Brain microvascular endothelial cell (primary cell): Measurements from ENCODE around the gene GOSR2.

Experiments
- DNase-seq: peaks from one replicate; pipeline ENCODE4 v3.0.0-alpha.2; 2020
- H3K27ac ChIP-seq: fragments of 250-450 bp; sonication (Bioruptor Pico); 2 replicates; pipeline ENCODE4 v1.5.1; 2020; ENCODE audit warnings: mild to moderate bottlenecking, moderate library complexity
- H3K27me3 ChIP-seq: fragments of 250-450 bp; sonication (Bioruptor Pico); replicated peaks from 2 replicates; pipeline ENCODE4 v1.5.1; 2020; ENCODE audit warnings: mild to moderate bottlenecking
- H3K36me3 ChIP-seq: fragments of 250-450 bp; sonication (Bioruptor Pico); replicated peaks from 2 replicates; pipeline ENCODE4 v1.5.1; 2020; ENCODE audit warnings: mild to moderate bottlenecking
- H3K4me3 ChIP-seq: 2 replicates; pipeline ENCODE4 v1.5.1; 2011; ENCODE audit warnings: low read depth, mild to moderate bottlenecking, control low read depth, low read length, moderate library complexity
- CTCF ChIP-seq: IDR thresholded peaks from 2 replicates; pipeline ENCODE4 v1.5.1; 2011; ENCODE audit warnings: low read depth, mild to moderate bottlenecking, moderate library complexity, low read length, control low read depth, inconsistent platforms; ENCODE audit errors: missing control alignments
- in situ Hi-C: cut with HindIII; loops from 2 replicates; pipeline ENCODE4 v1.10.0; 2017; ENCODE audit warnings: low sequenced_read_pairs, low pct_ligation_motif_present

The GOSR2 gene

GRCh38 chr17:46971647-46972300, 48.8 kb downstream of the GOSR2 start:
- H3K27me3 ChIP-seq, result peaks cover 10% of the 10 kb centered on the region
- TF ChIP-seq CTCF, result no peak
- no peak overlapping the region for H3K27ac ChIP-seq
- no peak for DNase-seq
- no peak overlapping the region for H3K4me3 ChIP-seq
- H3K36me3 ChIP-seq, result no peaks in the 10 kb centered on the region
- in situ Hi-C loops, result no loop called here

- TF ChIP-seq CTCF, result no peak
- no peak for DNase-seq
- Histone ChIP-seq H3K36me3 (no peaks in the 10 kb centered on the region), H3K27me3 (peaks cover 16% of the 10 kb centered on the region), H3K27ac (no peak overlapping the region), H3K4me3 (no peak overlapping the region)
- in situ Hi-C loops, result no loop called here
Measured at GRCh38 chr17:46972346-46972745, 49.4 kb downstream of the GOSR2 start.

- peaks cover 34% of the 10 kb centered on the region for H3K27me3 ChIP-seq
- H3K27ac ChIP-seq, result no peak overlapping the region
- in situ Hi-C loops, result no loop called here
- TF ChIP-seq CTCF, result no peak
- no peaks in the 10 kb centered on the region for H3K36me3 ChIP-seq
- no peak overlapping the region for H3K4me3 ChIP-seq
- DNase-seq, result no peak
Measured at GRCh38 chr17:46974086-46974485, 51.1 kb downstream of the GOSR2 start.

- Histone ChIP-seq H3K36me3 (no peaks in the 10 kb centered on the region), H3K27ac (no peak overlapping the region), H3K4me3 (no peak overlapping the region), H3K27me3 (peaks cover 37% of the 10 kb centered on the region)
- in situ Hi-C loops, result no loop called here
- DNase-seq, result no peak
- no peak for TF ChIP-seq CTCF
Measured at GRCh38 chr17:46975287-46975686, 52.3 kb downstream of the GOSR2 start.

GRCh38 chr17:46976626-46977270, 53.8 kb downstream of the GOSR2 start:
- in situ Hi-C loops, result no loop called here
- Histone ChIP-seq H3K27ac (no peak overlapping the region), H3K4me3 (no peak overlapping the region), H3K27me3 (peaks cover 37% of the 10 kb centered on the region), H3K36me3 (no peaks in the 10 kb centered on the region)
- no peak for TF ChIP-seq CTCF
- DNase-seq, result no peak
